HG03378 (cell line): ENCODE measurements around the gene GDPD5.
A peak's percentile ranks its signal among the peaks of the same experiment; 100 is the strongest.

Source experiments
- ATAC-seq: cut with Tn5 transposase; IDR thresholded peaks from one replicate; pipeline ENCODE4 v1.9.1; 2021; ENCODE audit warnings: mild to moderate bottlenecking, moderate library complexity; ENCODE audit not compliant: unreplicated experiment

Gene GDPD5, protein sequence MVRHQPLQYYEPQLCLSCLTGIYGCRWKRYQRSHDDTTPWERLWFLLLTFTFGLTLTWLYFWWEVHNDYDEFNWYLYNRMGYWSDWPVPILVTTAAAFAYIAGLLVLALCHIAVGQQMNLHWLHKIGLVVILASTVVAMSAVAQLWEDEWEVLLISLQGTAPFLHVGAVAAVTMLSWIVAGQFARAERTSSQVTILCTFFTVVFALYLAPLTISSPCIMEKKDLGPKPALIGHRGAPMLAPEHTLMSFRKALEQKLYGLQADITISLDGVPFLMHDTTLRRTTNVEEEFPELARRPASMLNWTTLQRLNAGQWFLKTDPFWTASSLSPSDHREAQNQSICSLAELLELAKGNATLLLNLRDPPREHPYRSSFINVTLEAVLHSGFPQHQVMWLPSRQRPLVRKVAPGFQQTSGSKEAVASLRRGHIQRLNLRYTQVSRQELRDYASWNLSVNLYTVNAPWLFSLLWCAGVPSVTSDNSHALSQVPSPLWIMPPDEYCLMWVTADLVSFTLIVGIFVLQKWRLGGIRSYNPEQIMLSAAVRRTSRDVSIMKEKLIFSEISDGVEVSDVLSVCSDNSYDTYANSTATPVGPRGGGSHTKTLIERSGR

DNA sequence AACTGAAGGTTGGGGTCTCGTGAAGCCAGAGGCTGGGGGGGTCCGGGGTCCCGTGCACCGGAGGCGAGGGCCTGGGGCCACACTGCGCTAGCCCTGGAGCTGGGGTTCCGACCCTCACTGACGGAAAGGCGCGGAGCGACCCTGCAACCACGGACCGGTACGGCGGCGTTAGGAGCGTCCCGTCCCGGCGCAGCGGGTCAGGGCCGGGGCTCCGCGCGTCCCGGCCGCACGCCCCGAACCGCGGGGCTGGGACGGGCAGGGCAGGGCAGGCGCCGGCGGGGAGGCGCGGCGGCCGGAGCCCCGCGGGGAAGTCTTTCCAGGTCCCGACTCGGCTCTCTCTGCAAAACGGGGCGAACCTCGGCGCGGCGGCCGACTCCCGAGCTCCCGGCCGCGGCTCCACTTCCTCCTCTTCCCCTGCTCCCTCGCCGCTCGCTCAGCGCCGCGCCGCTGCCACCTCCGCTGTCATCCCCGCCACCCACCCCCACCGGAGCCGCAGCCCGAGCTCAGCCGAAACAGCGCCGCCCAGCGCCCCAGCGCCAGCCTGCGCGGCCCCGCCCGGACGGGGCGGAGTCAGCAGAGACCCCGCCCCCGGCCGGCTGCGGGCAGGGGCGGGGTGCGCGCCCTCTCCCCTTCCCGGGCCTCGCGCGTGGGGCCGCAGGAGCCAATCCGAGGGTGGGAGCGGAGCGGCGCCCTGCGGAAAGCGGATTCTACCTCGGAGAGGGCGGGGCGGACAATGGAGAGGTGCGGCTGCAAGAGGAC is at the start of gene GDPD5:
GDPD5 (minus strand) TSS at position 509 of the 759 bp plus-strand sequence. CDS start 48,206 bp downstream, outside the sequence.
- peak; percentile 43 for ATAC-seq

DNA sequence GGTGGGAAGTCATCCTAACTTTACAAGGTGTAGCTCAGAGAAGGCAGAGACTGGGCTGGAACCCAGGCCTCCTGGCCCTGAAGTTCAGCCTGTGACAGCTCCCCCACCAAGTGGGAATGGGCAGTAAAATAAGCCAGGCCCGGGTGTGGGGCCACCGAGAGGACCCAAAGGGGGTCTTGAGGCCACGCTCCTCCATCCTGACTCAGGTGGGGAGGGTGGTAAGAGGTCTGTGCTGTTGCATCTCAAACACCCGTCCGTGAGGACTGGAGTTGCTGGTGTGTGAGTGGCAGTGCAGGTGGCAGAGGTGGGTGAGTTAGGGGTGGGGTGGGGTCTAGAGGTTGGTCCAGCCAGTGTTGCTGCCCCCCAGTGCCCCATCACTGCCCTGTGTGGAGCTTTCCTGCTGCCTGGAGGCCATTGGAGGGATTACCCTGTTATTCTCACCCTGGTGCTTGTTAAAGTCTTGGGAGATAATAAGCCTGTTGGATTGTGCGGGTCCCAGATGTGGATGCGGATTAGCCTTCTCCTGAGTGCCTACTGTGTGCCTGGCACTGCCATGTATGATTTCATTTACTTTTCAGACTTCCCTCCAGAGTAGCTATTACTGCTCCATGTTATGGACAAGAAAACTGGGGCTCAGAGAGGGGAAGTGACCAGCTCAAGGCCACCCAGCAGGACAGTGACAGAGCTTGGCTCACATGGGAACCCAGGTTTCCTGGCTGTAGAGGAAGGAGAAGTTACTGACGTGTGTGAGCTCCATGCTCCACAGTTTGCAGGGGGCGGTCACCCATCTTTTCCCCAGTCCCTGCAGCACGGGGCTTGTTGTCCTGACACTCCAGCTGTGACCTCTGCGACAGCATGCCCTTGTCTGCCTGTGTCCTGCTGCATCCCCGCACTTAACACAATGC is 49.2 kb upstream of the GDPD5 start:
- no peak for ATAC-seq

DNA sequence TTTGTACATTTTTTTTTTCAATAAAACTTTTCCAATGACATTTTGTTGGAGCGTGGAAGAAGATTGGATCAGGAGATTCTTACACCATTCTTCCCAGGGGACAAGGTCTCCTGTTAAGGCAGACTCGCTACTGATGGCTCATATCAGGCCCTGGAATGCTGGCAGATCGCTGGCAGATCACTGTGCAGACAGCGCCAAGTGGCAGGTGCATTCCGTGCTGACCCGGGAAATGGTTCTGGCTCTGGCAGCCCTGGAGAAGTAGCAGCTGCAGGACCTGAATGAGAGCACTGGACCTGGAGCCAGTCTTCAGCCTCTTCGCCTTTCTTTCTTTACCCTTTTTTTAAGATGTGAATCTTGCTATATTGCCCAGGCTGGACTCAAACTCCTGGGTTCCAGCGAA is 47.0 kb upstream of the GDPD5 start:
- no peak for ATAC-seq

DNA sequence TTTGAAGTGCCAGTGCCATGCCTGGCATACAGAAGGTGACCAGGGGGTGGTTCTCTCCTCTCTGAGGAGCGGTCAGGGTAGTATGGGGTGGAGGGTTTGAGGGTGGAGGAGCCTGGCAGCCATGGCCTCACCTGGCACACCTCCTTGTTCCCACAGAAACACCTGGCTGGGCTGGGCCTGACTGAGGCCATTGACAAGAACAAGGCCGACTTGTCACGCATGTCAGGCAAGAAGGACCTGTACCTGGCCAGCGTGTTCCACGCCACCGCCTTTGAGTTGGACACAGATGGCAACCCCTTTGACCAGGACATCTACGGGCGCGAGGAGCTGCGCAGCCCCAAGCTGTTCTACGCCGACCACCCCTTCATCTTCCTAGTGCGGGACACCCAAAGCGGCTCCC is 45.9 kb upstream of the GDPD5 start:
- ATAC-seq = no peak

DNA sequence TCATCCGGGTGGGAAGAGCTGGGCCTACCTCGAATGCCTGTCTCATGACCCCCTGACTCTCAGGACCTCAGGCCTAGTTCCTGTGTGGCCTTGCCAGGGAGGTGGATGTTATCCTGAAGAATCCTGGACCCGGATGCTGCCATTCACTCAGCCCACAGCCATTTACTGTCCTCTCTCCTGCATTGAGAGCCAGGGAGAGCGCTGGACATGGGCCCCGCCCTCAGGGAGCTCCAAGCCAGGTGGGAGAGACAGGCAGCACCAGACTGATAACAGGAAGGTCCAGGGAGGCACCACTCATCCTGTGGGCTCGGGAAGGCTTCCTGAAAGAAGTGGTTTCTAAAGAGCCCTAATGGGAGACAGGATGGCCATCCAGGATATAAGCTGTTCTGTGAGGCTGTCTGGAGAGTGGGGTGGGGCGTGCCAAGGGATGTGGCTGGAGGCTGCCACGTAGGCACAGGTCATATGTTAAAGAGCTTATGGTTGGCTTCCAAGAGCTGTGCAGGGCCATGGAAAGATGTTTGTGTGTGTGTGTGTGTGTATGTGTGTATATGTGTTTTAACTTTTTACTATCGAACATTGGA is 44.9 kb upstream of the GDPD5 start:
- ATAC-seq = no peak

DNA sequence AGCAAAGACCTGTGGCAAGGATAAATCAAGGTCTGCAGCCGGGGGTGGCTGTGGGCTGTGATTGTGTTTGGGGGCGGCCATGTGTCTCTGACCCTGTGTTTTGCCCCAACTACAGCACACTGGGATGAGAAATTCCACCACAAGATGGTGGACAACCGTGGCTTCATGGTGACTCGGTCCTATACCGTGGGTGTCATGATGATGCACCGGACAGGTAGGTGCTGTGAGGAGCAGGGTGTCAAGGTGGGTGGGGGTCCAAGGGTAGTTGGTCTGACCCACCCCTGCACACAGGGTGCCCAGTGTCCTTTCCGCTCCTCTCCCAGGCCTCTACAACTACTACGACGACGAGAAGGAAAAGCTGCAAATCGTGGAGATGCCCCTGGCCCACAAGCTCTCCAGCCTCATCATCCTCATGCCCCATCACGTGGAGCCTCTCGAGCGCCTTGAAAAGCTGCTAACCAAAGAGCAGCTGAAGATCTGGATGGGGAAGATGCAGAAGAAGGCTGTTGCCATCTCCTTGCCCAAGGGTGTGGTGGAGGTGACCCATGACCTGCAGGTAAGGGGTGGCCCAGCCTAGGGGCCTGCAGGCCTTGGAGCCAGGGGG is 43.0 kb upstream of the GDPD5 start:
- ATAC-seq = no peak

DNA sequence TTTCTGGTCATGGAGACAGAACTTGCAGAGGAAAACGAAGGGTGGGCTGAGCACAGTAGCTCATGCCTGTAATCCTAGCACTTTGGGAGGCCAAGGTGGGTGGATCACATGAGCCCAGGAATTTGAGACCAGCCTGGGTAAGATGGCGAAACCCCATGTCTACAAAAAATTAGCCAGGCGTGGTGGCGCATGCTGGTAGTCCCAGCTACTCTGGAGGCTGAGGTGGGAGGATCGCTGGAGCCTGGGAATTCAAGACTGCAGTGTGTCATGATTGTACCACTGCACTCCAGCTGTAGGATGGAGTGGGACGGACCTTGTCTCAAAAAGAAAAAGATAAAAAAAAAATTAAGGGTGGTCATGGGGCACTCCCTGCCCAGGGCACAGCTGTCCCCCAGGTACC is 42.2 kb upstream of the GDPD5 start:
- no peak for ATAC-seq

DNA sequence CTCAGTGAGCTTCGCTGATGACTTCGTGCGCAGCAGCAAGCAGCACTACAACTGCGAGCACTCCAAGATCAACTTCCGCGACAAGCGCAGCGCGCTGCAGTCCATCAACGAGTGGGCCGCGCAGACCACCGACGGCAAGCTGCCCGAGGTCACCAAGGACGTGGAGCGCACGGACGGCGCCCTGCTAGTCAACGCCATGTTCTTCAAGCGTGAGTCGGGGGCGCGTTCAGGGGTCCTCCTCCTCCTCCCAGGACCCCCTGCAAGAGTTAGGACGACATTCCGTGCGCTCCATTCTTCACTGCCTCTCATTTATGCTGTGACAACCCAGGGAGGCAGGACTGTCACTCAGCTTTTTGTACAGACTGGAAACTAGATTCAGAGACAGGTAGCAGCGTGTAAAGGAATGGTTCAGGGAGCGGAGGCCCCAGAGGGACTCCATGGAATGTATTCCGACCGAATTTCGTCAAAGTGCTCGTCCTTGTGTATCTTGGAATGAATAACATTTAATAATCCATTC is 41.1 kb upstream of the GDPD5 start:
- no peak for ATAC-seq

DNA sequence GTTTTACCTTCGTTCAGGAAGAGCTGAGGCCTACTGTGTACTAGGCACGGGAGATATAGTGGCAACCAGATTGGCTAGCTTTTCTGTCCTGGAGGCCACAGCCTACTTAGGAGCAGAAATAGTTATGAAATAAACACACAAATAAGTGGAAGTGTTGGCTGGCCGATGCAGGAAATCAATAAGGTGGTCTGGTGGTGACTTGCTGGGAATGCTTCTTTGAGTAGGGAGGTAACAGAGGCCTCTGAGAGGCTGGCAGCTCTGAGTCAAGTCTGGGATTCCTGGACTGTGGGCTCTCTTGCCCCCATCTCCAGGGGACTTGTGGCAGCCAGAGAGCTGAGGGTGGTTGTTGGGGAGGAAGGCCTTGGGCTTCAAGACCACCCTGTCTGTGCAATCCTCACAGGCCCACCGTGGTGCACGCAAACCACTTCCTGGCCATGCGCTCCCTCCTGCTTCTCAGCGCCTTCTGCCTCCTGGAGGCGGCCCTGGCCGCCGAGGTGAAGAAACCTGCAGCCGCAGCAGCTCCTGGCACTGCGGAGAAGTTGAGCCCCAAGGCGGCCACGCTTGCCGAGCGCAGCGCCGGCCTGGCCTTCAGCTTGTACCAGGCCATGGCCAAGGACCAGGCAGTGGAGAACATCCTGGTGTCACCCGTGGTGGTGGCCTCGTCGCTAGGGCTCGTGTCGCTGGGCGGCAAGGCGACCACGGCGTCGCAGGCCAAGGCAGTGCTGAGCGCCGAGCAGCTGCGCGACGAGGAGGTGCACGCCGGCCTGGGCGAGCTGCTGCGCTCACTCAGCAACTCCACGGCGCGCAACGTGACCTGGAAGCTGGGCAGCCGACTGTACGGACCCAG is 40.4 kb upstream of the GDPD5 start:
- ATAC-seq = no peak

DNA sequence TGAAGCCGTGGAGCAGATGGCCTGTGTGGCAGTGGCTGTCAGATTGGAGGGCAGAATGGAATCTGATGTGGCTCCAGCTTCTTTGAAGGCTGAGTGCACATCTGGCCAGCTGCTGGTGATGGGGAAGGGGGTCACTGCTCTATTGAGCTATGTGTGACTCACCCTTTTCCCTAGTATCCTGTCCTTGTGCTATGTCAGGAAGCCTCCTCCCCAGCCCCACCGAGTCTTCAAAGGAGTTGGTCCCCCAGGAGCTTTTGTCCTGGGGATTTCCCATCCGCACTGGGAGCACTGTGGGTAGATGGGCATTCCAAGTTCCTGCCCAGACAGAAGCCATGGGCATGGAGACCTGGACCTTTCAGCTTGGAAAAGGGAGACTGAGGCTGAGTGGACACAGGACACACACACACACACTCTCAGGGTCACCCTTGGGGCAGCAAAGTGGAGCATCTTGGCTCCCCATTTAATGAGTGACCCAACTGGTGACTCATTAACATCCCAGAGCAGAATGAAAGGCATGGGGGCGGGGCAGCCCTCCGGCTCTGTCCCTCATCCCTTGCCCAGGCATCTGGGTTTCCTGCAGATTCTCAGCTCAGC is 39.6 kb upstream of the GDPD5 start:
- ATAC-seq = no peak

DNA sequence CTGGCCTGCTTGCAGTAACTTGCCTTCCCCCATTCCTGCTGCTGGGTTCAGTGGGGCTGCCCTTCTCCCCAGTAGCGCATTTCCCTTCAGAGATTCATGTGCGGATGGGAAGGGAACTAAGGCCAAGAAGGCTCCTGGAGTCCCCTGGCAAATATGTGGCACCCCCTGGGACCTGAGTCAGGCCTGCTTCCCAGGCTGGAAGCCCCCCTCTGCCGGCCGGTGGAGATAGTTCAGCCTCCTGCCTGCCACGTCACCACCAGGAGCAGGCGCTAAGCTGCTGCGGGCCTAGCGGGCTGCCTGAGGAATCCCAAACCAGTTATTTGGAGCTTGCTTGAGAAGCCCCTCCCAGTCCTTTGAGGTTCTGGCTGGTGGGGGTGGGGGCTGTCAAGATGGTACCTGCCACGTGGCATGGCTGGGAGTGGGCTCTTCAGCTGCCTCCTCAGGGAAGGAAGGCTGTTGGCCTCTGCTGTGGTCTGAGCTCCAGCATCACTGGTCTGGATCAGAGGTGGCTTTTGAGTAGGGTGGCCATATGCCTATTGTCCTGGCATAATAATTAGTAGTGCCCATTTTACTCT is 38.3 kb upstream of the GDPD5 start:
- no peak for ATAC-seq

DNA sequence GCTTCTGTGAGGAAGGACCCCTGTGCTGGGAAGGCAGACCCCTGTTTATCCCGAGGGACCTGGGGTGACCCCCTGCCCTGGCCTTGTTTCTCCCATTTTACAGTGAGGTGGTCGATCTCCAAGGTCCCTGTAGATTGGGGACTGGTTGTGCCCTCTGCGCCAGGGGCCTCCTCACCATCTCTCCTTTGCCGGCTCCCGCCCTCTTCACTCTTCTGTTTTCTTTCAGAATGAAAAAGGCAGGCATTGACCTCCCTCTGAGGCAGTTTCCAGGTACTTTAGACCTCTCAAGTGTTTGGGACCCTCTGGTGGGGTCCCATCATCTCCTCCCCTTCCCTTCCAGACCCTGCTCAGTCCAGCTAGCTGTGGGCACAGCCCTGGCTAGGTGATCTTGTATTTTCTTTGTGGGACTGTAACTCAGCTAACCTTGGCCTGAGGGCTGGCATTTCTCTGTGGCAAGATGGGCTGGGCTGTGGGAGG is 37.8 kb upstream of the GDPD5 start:
- no peak for ATAC-seq

DNA sequence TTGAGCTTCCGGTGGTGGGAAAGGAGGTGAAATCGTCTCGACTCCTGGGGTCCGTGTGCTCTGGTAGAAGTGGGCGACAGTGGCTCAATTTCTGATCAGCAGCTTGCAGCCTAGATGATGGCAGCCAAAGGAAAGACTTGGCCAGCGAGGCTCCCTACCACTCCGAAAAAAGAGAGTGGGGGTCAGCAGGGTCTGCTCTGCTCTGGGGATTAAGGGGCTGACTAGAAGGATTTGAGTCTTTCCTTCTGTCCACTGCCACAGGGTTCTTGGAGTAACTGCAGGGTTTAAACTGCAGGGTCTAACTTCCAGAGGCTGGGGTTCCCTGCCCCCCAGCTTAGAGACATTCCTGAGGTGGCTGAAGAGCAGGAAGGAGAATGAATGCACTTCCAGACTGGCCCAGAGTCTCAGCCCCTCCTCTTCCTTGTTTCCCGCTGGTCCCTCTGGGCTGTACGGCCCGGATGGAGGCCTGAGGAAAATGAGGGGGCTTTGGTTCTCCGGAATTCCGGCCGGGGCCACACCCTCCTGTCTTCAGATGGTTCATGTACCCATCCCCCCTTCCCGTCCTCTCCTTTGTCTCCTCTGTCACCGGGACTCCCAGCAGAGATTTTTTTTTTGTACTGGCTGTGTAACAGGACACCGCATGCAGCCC is 37.2 kb upstream of the GDPD5 start:
- ATAC-seq = no peak

DNA sequence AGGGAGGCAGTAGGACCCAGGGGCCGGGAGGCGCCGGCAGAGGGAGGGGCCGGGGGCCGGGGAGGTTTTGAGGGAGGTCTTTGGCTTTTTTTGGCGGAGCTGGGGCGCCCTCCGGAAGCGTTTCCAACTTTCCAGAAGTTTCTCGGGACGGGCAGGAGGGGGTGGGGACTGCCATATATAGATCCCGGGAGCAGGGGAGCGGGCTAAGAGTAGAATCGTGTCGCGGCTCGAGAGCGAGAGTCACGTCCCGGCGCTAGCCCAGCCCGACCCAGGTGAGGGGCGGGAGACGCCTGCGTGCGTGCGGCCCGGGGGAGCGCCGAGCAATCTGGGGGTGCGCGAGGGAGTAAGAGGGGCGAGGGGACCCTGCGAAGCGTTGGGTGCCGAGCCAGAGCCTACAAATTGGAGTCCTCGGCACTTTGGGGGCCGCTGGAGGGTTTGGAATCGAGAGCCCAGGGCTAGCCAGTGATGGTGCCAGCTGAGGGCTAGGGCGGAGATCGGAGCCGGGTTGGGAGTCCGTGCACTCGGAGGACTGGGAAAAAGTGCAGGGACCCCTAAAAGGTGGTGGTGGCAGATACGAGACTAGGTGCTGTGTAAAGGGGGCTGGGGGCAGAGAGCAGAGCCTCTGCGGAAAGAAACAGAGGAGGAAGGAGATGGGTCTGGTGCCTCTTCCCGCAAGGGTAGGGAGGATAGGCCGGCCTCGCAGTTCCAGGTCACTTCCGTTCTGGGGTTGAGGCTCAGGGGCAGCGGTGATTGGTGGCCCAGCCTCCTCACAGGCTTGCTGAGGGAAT is 36.5 kb upstream of the GDPD5 start, which contains the start of gene SERPINH1:
SERPINH1 (plus strand) TSS at position 206 of the 788 bp plus-strand sequence. CDS start 4,097 bp downstream, outside the sequence.
- ATAC-seq = peak; percentile 76

DNA sequence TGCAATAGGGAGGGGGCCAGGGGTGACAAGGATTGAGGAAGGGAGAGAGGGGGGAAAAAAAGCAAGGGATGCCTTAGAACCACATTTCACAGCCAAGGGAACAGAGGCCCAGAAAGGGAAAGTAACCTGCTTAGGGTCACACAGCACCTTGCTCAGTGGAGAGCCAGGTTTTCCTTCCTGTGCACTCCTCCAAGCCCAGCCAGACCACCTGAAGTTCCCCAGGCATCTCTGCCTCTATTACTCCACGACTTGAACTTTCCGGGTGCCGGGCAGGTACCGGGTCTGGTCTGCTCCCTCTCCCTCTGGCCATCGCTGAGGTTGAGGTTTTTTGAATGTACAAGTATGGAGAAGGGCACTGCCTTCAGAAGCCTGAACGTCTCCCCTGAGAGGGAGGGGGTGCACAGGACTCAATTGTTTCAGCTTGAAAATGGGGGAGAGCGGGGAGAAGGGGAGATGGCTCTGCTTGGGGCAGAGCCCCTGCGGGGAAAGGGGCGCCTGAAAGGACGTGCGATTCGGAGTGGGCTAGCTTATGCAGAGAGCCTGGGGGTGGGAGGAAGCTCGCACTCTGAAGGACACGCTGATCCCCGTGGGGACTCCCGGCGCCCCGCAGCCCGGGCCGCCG is 35.8 kb upstream of the GDPD5 start:
- no peak for ATAC-seq

DNA sequence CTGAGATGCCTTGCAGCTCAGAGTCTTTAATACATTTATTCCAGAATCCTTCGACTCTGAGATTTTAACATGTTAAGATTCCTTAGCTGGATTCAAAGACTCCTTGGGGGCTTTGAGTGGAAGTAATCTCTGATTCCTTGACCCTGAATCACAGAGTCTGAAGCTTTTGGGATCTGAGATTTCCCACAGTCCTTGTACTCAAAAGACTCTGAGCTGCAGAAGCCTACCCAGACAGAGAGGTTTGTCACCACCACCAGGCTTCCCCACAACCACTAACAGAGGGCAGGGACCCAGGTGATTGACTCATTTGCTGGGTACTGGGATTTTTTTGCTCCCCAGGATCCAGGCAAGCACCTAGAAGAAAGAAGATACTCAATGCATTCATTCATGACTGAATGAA is 34.9 kb upstream of the GDPD5 start:
- no peak for ATAC-seq
